HepG2 (cell line): ENCODE results near the gene MICB. TPM values are rescaled to one million over a fixed set of nuclear protein-coding genes. Genes with fewer than 3 reads are reported as not detected.

Experiments
- CEBPZ ChIP-seq: IDR thresholded peaks from 2 replicates; pipeline ENCODE4 v1.6.1; 2012; ENCODE audit warnings: low read length, improper control_type of control experiment
- ESRRA ChIP-seq: sonication (generic); formaldehyde crosslinking; IDR thresholded peaks from 2 replicates; pipeline ENCODE4 v1.5.1; 2020; ENCODE audit warnings: mild to moderate bottlenecking, low read depth, missing genetic modification reagents
- ETV6 ChIP-seq: sonication (generic); formaldehyde crosslinking; conservative IDR thresholded peaks from 2 replicates; pipeline ENCODE4 v1.4.0; 2020; ENCODE audit warnings: missing genetic modification reagents
- GRHL1 ChIP-seq: sonication (generic); formaldehyde crosslinking; conservative IDR thresholded peaks from 2 replicates; pipeline ENCODE4 v1.8.0; 2022; ENCODE audit warnings: missing genetic modification reagents
- GZF1 ChIP-seq: sonication (generic); formaldehyde crosslinking; IDR thresholded peaks from 2 replicates; pipeline ENCODE4 v1.5.1; 2020; ENCODE audit warnings: mild to moderate bottlenecking, missing genetic modification reagents
- LBX2 ChIP-seq: sonication (generic); formaldehyde crosslinking; IDR thresholded peaks from 2 replicates; pipeline ENCODE4 v1.5.0; 2020; ENCODE audit warnings: missing genetic modification reagents, mild to moderate bottlenecking, borderline replicate concordance
- NFKB2 ChIP-seq: sonication (generic); formaldehyde crosslinking; IDR thresholded peaks from 2 replicates; pipeline ENCODE4 v1.4.0; 2020; ENCODE audit warnings: missing genetic modification reagents, borderline replicate concordance
- ONECUT2 ChIP-seq: sonication (generic); formaldehyde crosslinking; IDR thresholded peaks from 2 replicates; pipeline ENCODE4 v1.4.0; 2020; ENCODE audit warnings: missing genetic modification reagents
- PAF1 ChIP-seq: IDR thresholded peaks from 2 replicates; pipeline ENCODE4 v1.6.1; 2016; ENCODE audit warnings: missing genetic modification reagents, missing compliant biosample characterization
- PCBP1 ChIP-seq: fragments of 200-400 bp; formaldehyde crosslinking; IDR thresholded peaks from 2 replicates; pipeline ENCODE4 v1.6.1; 2017; ENCODE audit warnings: mild to moderate bottlenecking, low read depth, low read length, borderline replicate concordance
- PTBP1 ChIP-seq: fragments of 200-400 bp; formaldehyde crosslinking; IDR thresholded peaks from 2 replicates; pipeline ENCODE4 v1.6.1; 2018; ENCODE audit warnings: low read length, low read depth; ENCODE audit not compliant: poor library complexity, severe bottlenecking
- SMARCC2 ChIP-seq: fragments of 450-650 bp; IDR thresholded peaks from 2 replicates; pipeline ENCODE4 v1.6.1; 2017; ENCODE audit warnings: antibody characterized with exemption, mild to moderate bottlenecking
- SRY ChIP-seq: sonication (generic); formaldehyde crosslinking; IDR thresholded peaks from 2 replicates; pipeline ENCODE4 v1.8.0; 2022; ENCODE audit warnings: mild to moderate bottlenecking, missing genetic modification reagents
- ZBTB20 ChIP-seq: sonication (generic); formaldehyde crosslinking; IDR thresholded peaks from 2 replicates; pipeline ENCODE4 v1.8.1; 2023; ENCODE audit warnings: missing genetic modification reagents, low read depth, mild to moderate bottlenecking, borderline replicate concordance
- ZBTB7B ChIP-seq: sonication (generic); formaldehyde crosslinking; IDR thresholded peaks from 2 replicates; pipeline ENCODE4 v1.4.0; 2020; ENCODE audit warnings: missing genetic modification reagents
- ZMYM2 ChIP-seq: sonication (generic); formaldehyde crosslinking; IDR thresholded peaks from 2 replicates; pipeline ENCODE4 v1.8.0; 2022; ENCODE audit warnings: mild to moderate bottlenecking, missing genetic modification reagents
- ZNF414 ChIP-seq: sonication (generic); formaldehyde crosslinking; IDR thresholded peaks from 2 replicates; pipeline ENCODE4 v1.5.0; 2020; ENCODE audit warnings: missing genetic modification reagents
- ZNF430 ChIP-seq: sonication (generic); formaldehyde crosslinking; IDR thresholded peaks from 2 replicates; pipeline ENCODE4 v1.9.0; 2021; ENCODE audit warnings: mild to moderate bottlenecking, missing genetic modification reagents
- ZNF431 ChIP-seq: sonication (generic); formaldehyde crosslinking; IDR thresholded peaks from 2 replicates; pipeline ENCODE4 v1.9.0; 2022; ENCODE audit warnings: missing genetic modification reagents, low read depth, mild to moderate bottlenecking, borderline replicate concordance
- ZNF441 ChIP-seq: sonication (generic); formaldehyde crosslinking; IDR thresholded peaks from 2 replicates; pipeline ENCODE4 v1.7.0; 2021; ENCODE audit warnings: missing genetic modification reagents, borderline replicate concordance
- ZNF879 ChIP-seq: sonication (generic); formaldehyde crosslinking; IDR thresholded peaks from 2 replicates; pipeline ENCODE4 v1.8.1; 2023; ENCODE audit warnings: missing genetic modification reagents
- polyA plus RNA-seq, 8 experiments: library from polyadenylated mRNA; depleted of rRNA in 3 of 8; stranded (reverse) in 7 of 8; unstranded in 1 of 8; fragments of >200 nt; fragmentation: Illumina TruSeq in 4 of 8; extraction: Trizol in 4 of 8; gene quantifications; 2 replicates each; pipeline versions ENCODE4 v1.2.1 to v1.2.3, GENCODE V29; 2011 to 2016; ENCODE audit warnings: low read depth in 4 of 8, missing spikeins in 1 of 8, mixed read lengths in 1 of 8; ENCODE audit not compliant: insufficient read depth in 1 of 8
- total RNA-seq, 5 experiments: library from RNA; depleted of rRNA; stranded (reverse); fragments of >200 nt; fragmentation: Illumina TruSeq; extraction: Trizol; gene quantifications; 2 replicates each; pipeline ENCODE4 v1.2.3, GENCODE V29; 2016; ENCODE audit warnings: low read depth in 1 of 5
- TF ChIP-seq, protein P1 (sequence below): sonication (generic); formaldehyde crosslinking; IDR thresholded peaks from 2 replicates; pipeline ENCODE4 v1.5.1; 2020; ENCODE audit warnings: missing genetic modification reagents, mild to moderate bottlenecking, borderline replicate concordance

Gene MICB
- total and polyA plus RNA-seq, 2 of the 13 experiments (the other 11 are each of a cell fraction or from before 2014, with no cell fraction given), result 12.5 to 12.8 TPM

- no peak for TF ChIP-seq SMARCC2
- no peak for TF ChIP-seq GZF1 (CRISPR knock-in tag)
- TF ChIP-seq PCBP1, result no peak
- TF ChIP-seq LBX2 (CRISPR knock-in tag), result no peak
- TF ChIP-seq ONECUT2 (CRISPR knock-in tag), result no peak
- 0 out of 2 replicates have a peak, but pooled peaks have one; percentile 27 for TF ChIP-seq ZNF431 (CRISPR knock-in tag)
- TF ChIP-seq ZNF441 (CRISPR knock-in tag), result no peak
- no peak; the same call in 1 of the 2 replicates for TF ChIP-seq NFKB2
- TF ChIP-seq, protein P1, sequence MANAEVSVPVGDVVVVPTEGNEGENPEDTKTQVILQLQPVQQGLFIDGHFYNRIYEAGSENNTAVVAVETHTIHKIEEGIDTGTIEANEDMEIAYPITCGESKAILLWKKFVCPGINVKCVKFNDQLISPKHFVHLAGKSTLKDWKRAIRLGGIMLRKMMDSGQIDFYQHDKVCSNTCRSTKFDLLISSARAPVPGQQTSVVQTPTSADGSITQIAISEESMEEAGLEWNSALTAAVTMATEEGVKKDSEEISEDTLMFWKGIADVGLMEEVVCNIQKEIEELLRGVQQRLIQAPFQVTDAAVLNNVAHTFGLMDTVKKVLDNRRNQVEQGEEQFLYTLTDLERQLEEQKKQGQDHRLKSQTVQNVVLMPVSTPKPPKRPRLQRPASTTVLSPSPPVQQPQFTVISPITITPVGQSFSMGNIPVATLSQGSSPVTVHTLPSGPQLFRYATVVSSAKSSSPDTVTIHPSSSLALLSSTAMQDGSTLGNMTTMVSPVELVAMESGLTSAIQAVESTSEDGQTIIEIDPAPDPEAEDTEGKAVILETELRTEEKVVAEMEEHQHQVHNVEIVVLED (CRISPR knock-in tag), result no peak
- TF ChIP-seq CEBPZ, result no peak
- no peak for TF ChIP-seq GRHL1
- no peak for TF ChIP-seq SRY (CRISPR knock-in tag)
- no peak; the same call in 1 of the 2 replicates for TF ChIP-seq ETV6
- no peak for TF ChIP-seq ZBTB20 (CRISPR knock-in tag)
- no peak for TF ChIP-seq ZNF879 (CRISPR knock-in tag)
- 0 out of 2 replicates have a peak, but pooled peaks have one; percentile 35 for TF ChIP-seq ESRRA (CRISPR knock-in tag)
- TF ChIP-seq ZMYM2, result no peak
- no peak for TF ChIP-seq ZNF430 (CRISPR knock-in tag)
- TF ChIP-seq PTBP1, result no peak
- peak; percentile 81; the same call in 1 of the 2 replicates for TF ChIP-seq ZBTB7B (CRISPR knock-in tag)
- no peak for TF ChIP-seq PAF1
- no peak for TF ChIP-seq ZNF414 (CRISPR knock-in tag)
Measured at GRCh38 chr6:31493875-31494694, 3.9 kb upstream of the MICB start (continued).
